Stimulated activated CD4-positive, alpha-beta T cell treated with anti-CD3 and anti-CD28 coated beads, Interleukin-4, amount 100 ng/mL, for 1 hour (primary cell): ENCODE results near the gene TRA2A.
"Not testable (repeated sequence)": the region's sequence is repeated elsewhere in the genome, so short reads cannot be mapped to it uniquely, and the experiment has no call there.

Experiments used
- DNase-seq: peaks from one replicate; pipeline ENCODE4 v3.0.0-alpha.2; 2020

The TRA2A gene

DNA sequence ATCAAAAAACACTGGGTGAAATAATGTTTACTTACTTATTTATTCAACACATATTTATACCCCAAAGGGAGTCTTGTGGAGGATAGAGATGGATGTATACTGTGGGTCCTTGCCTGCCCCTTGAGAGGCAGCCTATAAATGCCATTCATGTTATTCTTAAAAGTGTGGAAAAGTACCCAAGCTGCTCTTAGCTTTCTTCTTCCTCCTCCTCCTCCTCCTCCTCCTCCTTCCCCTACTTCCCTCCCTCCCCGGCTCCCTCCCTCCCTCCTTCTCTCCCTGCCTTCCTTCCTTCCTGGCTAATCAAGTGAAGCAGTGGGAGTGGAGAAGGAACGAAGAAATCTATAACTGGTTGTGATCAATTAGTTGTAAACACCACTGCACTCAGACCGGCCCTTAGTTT, 40.3 kb downstream of the TRA2A start:
- no peak for DNase-seq

DNA sequence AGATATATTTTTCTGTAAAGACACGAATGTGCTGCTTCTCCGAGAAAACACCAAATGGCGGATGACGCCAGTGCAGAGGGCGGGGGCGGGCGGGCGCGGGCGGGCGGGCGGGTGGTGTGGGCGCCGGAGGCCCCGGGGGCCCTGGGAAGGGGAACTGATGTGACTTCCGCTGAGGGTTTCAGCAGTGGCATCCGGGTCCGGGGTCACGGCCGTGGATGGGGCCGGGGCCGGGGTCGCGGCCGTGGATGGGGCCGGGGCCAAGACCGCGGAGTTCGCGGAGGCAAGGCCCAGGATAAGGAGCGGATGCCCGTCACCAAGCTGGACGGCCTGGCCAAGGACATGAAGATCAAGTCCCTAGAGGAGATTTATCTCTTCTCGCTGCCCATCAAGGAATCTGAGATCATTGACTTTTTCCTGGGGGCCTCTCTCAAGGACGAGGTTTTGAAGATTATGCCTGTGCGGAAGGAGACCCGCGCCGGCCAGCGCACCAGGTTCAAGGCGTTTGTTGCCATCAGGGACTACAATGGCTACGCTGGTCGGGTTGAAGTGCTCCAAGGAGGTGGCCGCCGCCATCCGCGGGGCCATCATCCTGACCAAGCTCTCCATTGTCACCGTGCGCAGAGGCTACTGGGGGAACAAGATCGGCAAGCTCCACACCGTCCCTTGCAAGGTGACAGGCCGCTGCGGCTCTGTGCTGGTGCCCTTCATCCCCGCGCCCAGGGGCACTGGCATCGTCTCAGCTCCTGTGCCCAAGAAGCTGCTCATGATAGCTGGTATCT, 41.2 kb downstream of the TRA2A start:
- DNase-seq, result peak; percentile 54

DNA sequence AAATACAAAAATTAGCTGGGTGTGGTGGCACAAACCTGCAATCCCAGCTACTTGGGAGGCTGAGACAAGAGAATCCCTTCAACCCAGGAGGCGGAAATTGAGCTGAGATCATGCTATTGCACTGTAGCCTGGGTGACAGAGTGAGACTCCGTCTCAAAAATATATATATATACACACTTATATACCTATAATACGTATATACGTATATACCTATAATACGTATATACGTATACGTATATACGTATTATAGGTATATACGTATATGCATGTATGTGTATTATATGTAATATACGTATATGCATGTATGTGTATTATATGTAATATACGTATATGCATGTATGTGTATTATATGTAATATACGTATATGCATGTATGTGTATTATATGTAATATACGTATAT, 43.1 kb downstream of the TRA2A start:
- not testable (repeated sequence) for DNase-seq

DNA sequence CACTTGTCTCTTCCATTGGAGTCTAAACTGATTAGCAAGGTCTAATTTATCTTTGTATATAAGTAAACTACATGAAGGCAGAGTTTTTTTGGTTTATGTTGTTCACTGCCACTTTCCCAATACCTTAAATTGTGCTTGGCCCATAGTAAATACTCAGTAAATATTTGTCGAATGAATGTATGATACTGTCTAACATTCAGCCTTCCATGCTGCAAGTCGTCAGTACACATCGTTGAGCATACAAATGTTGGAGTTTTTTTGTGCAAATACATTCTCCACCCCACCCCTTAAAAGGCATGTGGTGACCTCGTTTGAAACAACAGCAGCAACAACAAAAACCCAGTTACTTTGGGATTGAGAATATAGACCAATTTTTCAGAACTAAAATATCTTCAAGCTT, 44.1 kb downstream of the TRA2A start:
- DNase-seq, result no peak

DNA sequence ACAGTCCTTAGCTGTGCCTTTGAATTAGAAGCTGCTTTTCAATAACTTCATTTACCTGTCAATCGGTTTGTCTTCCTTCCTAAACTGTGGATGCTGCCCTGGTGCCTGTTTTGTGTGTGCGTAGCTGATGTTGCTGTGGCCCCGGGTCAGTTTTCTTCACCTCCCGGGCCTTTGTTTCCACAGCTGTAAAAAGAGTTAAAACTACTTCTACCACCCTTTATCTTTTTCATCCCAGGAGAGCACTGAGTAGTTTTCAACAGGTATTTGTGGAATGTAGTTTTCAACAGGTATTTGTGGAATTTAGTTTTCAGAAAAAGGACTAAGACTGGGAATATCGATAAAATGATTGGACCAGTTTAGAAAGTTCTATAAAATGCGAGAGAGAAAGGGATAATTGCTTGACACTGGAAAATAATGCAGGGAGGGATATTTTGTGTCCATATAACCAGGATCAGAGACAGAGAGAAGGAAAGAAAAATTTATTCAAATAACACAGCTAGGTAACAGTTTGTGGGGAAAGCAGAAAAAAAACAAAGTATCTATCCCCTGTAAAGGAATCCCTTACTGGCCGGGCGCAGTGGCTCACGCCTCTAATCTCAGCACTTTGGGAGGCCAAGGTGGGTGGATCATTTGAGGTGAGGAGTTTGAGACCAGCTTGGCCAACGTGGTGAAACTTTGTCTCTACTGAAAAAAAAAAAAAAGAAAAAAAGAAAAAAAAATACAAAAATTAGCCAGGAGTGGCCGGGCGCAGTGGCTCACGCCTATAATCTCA, 45.6 kb downstream of the TRA2A start:
- no peak for DNase-seq

DNA sequence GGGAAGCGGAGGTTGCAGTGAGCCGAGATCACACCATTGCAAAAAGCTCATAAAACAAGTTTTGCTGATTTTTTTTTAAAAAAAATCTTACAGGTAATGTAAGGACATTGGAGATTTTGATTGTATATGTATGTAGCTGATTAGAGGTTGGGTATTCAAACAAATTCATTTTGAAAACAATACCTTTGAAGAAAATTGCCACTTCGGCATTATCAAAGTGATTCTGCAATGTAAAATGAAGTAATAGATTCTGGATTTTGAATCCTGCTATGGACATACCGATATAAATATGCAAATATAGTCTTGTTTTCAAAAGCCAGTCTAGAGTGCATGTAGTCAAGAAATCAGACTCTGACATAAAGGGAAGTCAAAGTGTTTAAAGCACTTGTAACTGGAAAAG, 49.1 kb downstream of the TRA2A start:
- DNase-seq, result no peak

DNA sequence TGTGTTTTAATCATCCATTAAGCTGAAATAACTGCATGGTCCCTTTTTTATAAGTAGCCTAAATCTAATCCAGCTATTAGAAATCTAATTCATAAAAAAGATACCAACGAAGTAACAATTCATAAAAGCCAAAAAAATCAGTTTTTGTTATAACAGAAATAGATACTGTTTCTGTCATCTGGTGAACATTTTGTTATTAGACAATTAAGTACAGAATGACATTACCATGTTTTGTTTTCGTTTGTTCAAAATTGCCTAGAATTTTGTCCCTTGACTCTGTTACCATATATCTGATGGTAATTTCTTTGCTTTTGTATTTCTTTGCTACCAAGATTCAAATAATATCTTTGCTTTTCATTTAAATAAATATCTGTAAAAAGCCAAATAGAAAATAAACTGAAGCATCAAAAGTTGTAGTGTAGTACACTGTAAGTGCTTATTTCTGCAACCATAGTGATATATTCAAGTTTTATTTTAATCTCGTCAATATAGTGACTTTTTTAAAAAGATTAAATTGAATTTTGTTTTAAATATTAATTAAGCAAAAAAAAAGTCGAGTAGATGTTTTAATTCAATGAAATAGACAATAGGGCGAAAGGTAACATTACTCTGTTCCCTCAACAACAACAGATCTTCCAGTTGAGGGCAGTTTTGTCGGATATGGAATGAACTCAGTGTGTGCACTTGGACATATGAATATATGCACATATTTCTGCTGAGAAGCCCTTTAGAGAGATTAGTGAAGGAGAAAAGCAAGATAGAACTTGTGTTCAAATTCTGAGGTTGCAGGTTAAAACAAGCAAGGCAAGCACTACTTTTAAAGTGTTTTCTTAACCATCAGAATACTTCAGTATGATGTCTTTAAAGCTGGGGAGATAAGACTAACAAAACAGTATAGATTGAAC, 53.6 kb downstream of the TRA2A start:
- no peak for DNase-seq

DNA sequence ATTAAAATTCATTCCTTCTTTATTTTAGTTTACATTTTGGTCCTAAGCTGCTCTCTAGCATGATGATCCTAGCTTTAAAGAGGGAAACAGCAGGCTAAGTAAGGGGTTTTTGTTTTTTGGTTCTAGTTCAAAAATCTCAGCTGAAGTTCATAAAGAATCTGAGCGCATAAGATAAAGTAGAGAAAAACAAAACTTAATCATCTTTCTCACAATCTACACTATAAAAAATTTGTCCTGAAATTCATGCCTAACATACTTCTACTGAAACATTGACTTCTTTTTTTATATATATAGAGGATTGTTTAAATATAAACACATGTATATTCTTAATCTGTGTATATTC, 54.7 kb downstream of the TRA2A start:
- DNase-seq, result no peak

DNA sequence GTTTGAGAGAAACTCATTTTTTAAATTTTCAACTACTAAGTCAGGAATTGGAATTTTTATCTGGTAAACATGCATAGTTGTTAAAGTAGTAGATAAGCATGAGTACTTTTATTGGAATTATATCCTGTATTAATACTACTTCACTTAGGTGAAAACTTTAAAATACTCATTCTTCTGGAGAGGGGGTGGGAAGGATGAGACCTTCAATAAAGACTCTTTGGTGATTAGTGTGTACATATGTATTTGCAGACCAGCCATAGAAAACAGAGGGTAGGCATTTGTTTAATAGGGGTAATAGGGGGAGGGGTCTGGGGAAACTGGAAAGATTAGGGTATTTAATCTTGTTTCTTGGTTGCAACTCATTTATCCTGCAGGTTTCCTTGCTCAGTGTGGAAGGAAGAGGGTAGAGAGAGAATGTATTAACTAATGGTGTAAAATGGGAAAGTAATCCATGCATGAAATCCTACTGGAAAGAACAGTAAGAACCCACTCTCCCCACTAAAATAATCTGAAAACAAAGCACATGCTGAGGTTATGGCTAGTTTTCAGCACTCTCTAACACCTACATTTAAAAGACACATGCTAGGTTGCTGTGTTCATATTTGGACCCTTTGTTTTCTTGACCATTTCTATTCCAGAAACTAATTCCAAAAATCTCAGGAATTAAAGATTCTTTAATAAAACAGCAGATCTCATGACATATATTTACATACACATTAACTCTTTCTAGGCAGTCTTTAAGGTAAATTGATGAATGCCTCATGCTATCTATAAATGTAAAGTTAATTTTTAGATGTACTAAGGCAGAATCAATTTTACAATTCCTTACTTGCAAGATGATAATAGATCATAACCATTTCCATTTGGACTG, 55.3 kb downstream of the TRA2A start:
- DNase-seq, result no peak

DNA sequence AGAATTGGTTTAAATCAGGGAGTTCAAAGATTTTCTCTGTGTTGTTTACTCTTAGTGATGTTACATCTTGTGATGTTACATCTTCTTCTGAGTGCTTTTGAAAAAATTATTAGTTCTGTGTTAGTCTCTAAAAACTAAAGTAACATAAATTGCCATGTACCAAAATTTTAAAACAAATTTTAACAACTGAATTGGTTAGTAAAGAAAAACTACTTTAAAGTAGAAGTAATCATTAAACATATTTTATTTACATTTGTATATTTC, 56.3 kb downstream of the TRA2A start:
- DNase-seq, result no peak

DNA sequence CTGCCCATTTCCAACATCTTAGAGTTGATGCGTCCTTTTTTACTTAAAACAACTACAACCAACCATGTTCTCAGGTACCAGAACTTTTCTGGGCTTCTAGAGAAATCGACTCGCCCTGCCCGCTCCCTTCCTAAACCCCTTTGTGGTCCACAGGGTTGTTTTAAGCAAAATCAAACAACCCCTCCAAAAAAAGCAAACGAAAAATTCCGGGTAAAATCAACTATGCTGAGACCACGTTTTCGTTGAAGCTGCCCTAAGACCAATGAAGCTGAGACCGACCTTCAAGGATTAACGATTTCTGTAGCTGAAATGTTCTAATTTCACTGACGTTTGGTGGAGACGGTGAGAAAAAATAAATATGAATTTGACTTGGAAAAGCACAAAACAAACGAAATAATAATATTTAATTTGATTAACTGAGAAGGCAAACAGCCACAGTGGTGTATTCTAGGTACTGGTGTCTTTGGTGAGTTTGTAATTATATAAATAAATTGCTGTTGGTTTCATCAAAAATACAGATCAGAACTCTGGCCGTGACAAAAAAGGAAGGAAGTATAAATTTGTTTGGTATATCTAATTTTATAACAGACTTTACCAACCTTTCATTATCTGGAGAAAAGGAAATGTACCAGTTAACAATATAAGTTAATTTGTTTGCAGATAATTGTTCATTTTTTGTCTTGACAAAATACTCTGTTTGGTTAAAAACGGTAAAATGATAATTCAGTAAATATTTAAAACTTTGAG, 56.8 kb downstream of the TRA2A start:
- no peak for DNase-seq

DNA sequence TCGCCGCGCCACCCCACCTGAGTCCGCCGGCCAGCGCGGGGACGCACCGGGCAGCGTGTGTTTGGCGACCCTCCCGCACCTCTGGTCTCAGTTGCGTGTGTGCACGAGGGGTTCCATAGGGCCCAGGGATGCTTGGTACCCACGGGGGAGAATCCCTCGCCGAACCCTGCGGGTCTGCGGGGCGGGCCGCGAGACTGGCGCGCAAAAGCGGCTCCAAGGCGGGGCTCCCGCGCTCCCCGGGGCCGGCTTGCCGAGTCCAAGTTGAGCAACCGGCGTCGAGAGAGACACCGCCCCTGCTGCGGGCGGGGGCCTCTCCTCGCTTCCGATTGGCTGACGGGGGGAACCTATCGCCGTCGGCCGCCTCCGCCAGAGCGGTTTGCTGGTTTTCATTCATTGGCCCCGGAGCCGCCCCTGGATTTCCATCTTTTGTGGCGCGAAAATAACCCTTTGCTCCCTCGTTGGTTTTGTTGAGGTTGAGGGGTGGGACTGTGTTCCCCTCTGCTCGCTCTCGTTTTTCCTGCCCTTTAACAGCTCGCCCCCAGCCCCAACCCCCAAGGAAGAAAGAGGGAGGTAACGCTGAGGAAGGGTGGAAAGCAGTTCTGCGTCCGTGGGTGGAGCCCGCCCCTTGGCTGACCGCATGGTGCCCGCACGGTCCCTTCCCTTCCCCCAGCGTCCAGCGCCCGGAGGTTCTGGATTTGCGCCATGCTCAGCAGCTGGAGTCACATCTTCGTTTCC, 57.5 kb downstream of the TRA2A start:
- DNase-seq, result peak; percentile 60

DNA sequence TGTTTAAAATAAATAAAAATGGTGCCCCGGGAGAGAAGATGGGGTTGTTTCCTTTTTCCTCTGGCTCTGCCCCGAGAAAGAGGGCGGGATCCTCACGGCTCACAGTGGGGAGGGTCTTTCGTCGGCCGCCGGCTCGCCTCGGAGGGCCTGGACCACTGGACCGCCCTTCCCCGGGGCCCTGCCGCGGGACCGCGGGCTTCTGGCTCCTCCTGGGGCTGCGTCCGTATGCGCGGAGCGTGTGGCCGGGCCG, 58.0 kb downstream of the TRA2A start:
- DNase-seq, result no peak

DNA sequence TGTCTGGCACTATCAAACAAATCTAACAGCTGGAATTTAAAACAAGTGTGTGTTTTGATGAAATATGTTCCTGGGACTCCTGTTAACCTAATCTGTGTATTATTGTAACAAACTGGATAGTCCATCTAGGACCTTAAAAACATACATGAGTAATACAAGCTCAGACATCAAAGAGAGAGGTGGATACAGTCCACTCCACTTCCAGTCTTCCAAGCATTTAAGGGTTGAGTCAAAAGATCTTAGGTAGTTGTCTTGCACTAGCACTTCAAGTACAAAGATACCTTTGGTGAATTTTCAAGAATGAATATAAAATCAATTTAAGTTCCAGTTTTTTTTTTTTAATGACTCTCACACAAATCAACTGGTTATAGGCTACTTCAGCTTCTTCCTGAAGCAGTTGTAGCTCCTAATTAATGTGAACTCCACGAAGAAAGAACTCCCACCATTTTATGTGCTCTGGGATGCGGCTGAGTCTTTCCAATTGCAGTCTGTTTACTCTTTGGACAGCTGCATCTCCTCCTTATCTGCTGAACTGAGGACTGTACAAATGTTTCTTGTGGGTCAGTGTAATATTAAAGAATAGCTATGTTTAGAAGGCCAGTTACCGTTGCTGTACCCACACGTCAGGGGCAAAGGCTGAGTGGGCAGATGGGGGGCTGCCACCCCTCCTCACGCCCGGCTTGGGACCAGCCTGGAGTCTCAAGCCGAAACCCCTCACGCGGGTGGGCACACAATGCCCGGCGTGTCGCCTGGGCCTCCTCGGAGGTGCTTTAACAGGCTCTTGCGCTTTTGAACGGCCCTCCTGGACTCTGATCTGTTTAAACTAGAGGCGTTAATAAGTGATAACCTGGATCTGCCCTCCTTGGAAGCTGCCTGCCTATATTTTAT, 58.6 kb downstream of the TRA2A start:
- no peak for DNase-seq

DNA sequence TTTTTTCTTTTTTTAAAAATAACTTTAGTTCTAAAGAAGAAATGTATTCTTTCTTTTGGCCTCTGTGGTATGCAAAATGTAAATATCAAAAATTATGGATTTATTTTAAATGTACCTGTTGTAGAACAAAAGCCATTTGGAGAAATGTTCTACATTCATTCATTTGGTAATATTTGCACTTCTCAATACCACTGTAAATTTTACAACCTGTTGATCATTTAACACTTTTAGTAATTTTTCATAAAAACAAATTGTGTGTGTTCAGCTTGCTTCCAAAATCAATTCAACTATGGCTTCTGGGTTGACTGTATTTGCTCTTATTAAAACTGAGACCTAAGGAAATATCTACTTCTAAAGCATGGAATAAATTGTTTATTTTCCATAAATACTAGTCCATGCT, 59.2 kb downstream of the TRA2A start:
- no peak for DNase-seq

DNA sequence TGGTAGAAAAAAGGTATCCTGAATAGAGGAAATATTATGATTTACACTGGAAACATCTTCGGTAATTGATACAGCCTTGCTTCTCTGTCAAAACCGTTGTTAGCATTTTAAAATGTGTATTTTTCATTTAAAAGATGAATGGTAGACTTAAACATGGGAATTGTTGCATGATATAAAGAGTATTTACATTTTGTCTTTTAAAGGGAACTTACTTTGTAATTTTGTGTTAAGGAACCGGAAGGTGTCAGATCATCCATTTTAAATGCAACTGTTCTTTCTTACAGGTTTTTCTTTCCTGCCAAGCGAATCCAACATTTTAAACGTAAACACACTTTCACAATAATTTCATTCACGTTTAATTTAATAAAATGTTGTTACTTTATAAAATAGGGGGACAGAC, 59.7 kb downstream of the TRA2A start:
- DNase-seq, result no peak

DNA sequence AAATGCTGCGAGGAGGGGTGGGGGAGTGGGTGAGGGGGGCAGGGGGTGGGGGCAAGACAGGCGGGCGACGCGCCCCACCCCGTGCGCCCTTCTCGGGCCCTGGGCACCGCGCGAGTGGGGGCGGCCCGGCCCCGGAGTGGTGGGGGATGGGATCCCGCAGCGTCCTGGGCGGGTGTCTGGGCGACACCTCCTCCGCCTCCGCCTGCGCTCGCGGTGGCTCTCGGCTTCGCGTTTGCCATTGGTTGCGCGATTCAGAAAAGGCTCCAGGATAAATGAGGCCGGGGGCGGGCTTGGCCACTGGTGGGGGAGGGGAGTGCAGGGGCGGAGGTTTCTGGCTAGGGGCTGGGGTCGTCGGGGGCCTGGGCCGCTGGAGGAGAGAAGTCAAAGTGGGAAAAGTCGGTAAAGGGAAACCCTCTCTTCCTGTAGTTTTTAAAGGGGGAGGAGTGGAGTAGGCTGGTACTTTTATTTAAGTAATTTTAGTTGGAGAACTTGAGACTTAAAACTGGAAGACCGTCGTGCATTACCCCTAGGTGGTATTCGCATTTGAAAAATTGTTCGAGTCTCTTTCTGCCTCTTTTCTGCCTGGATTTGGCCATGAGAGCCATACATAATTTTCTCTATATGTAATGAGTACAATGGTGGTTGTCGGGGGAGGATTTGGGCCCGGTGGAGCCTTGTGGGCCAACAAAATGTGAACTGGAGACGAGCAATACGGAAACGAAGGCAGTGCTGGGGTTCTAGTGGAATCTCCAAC, 60.5 kb downstream of the TRA2A start:
- peak; percentile 30 for DNase-seq

DNA sequence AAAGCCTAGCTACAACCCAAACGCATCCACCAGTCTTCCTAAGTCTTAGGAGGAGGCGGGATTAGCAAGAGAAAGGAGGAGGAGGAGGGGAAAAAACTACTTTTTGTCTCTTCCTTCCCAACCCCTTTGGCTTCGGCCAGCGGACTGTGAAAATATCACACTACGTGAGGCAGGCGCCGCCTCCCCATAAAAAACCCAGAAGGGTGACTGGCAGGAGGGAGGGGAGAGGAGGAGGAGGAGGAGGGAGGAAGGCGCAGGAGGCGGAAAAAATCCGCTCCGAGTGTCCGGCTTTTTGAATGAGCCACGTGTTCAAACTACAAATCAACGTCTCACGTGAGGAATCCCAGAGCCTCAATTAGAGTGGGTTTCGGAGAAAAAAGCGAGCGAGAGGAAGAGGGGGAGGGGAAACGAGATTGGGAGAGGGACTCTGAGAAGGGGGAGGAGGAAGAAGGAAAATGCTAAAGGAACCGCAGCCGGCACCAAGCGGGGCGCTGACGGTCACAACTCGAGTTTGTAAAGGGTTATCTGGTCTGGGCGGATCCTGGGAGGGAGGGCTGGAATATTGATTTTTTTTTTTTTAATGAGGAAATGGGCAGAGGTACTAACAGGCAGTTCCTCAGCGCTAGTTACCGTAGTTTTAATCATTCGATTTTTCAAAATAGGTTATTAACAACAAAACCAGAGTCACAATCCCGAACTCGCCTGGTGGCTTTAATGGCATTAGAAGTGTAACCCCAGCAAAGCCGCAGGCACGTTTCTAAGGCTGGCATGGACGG, 61.3 kb downstream of the TRA2A start, which contains the start of gene IGF2BP3:
TSS of gene IGF2BP3 (minus strand) at position 162 of the 776 bp plus-strand sequence. CDS start 381 bp downstream, outside the sequence.
- DNase-seq, result peak; percentile 26

DNA sequence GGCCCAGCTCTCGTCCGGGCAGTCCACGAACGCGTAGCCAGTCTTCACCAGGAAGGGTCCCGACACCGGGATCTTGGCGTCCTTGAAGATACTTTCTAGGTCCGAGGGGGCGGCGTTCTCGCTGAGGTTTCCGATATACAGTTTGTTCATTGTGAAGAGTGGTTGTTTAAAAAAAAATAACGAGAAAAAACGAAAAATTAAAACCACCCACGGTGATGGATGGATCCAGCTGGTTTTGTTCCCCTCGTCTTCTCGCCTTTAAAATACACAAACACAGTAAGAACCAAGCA, 61.9 kb downstream of the TRA2A start:
- DNase-seq, result no peak
